ENCODE data around the gene ADGRB3. TPM values are rescaled to one million over a fixed set of nuclear protein-coding genes. Genes with fewer than 3 reads are reported as not detected.
"Not testable (repeated sequence)": the region's sequence is repeated elsewhere in the genome, so short reads cannot be mapped to it uniquely, and the experiment has no call there.

The ADGRB3 gene
- polyA plus RNA-seq, 3 donors, result 0.04 to 0.23 (median 0.05) TPM

DNA sequence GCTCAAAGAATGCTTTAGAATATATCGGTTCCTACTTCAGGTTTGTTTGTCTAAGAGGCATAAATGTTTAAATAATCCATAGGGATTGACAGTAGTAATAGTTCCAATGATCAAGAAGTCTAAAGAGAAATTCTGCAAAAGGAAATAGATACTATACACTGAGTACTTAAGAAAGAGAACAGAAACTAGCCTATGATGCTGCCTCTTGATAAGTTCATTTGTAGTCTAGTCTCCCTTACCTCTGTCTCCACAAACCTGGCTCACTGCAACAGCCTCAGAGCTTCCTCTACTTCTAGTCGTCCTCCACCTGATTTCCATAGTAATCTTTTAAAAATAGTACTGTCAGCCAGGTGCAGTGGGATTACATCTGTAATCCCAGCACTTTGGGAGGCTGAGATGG lies 650.0 kb downstream of the ADGRB3 start:
- Mint-ChIP-seq H3K4me1 (no peaks in the 10 kb centered on the region), H3K27me3 (ENCODE audit: low read depth in 3 of 3) (peaks cover 0 to 1% (median 0%) of the 10 kb centered on the region in 3 donors), H3K27ac (no peak overlapping the region), H3K4me3 (no peak overlapping the region), H3K36me3 (no peaks in the 10 kb centered on the region), H3K9me3 (peaks cover 0 to 3% (median 0%) of the 10 kb centered on the region in 7 donors)
- no peak for DNase-seq
- no peaks in the 10 kb centered on the region for H3K9me3 ChIP-seq (replicated peaks in 1 of 2; ENCODE audit: control insufficient read depth in 1 of 2, insufficient read depth in 1 of 2, low read length in 2 of 2)
- H3K4me1 ChIP-seq (ENCODE audit: control insufficient read depth in 1 of 2, insufficient read depth in 2 of 2, low read length in 2 of 2), result no peaks in the 10 kb centered on the region
- H3K4me2 ChIP-seq (replicated peaks; ENCODE audit: extremely low read depth, low read length, poor library complexity, severe bottlenecking), result no peak overlapping the region
- H3K36me3 ChIP-seq (replicated peaks in 1 of 2; ENCODE audit: control insufficient read depth in 1 of 2, insufficient read depth in 2 of 2, low read length in 2 of 2), result no peaks in the 10 kb centered on the region
- H3K9ac ChIP-seq (ENCODE audit: insufficient read depth, low read length, poor library complexity, severe bottlenecking), result no peak overlapping the region
- H2AFZ ChIP-seq (ENCODE audit: insufficient read depth, low read depth, low read length, poor library complexity, severe bottlenecking), result no peak overlapping the region
- H3K27me3 ChIP-seq (ENCODE audit: control insufficient read depth in 2 of 2, insufficient read depth in 2 of 2, low read length in 2 of 2), result no peaks in the 10 kb centered on the region
- no peaks in the 10 kb centered on the region for H3K79me2 ChIP-seq (ENCODE audit: insufficient read depth, low read length)
- H4K20me1 ChIP-seq (ENCODE audit: insufficient read depth, low read length), result no peaks in the 10 kb centered on the region
- H3K4me3 ChIP-seq (replicated peaks in 1 of 3; ENCODE audit: low read depth in 2 of 3, low read length in 3 of 3), result no peak overlapping the region
- TF ChIP-seq, protein P1, sequence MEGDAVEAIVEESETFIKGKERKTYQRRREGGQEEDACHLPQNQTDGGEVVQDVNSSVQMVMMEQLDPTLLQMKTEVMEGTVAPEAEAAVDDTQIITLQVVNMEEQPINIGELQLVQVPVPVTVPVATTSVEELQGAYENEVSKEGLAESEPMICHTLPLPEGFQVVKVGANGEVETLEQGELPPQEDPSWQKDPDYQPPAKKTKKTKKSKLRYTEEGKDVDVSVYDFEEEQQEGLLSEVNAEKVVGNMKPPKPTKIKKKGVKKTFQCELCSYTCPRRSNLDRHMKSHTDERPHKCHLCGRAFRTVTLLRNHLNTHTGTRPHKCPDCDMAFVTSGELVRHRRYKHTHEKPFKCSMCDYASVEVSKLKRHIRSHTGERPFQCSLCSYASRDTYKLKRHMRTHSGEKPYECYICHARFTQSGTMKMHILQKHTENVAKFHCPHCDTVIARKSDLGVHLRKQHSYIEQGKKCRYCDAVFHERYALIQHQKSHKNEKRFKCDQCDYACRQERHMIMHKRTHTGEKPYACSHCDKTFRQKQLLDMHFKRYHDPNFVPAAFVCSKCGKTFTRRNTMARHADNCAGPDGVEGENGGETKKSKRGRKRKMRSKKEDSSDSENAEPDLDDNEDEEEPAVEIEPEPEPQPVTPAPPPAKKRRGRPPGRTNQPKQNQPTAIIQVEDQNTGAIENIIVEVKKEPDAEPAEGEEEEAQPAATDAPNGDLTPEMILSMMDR (IDR thresholded peaks at IDR 0.05), result no peak
- intact Hi-C loops (cut with micrococcal nuclease), result no loop called here
- WGBS (ENCODE audit: insufficient coverage), result no CpG with 5 or more reads among the region's 2 CpGs
- no peak overlapping the region for H3K27ac ChIP-seq (ENCODE audit: low read depth in 1 of 2, low read length in 2 of 2)

DNA sequence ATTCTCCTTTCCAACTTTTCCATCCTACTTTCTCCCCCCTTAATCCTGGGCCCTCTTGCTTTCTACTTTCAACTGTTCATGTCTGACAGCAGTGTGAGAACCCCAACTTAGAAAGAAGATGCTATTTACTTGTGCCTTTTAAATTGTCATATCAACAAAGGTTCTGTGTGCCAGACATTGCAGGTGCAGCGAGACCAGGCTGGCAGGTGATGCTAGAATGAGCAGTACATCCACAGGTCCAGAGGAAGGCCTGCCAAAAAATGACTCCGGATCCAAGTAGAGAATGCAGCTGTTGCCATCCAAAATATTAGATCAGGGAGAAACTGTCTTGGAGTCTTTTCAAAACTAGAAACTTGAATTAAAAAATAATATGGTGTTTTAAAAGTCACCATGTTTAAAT lies 651.2 kb downstream of the ADGRB3 start:
- no peaks in the 10 kb centered on the region for H3K4me1 Mint-ChIP-seq
- H3K27ac Mint-ChIP-seq, result peak overlapping the region in 1 of 7 donors; percentile 57
- Histone ChIP-seq H2AFZ (ENCODE audit: insufficient read depth, low read depth, low read length, poor library complexity, severe bottlenecking) (no peak overlapping the region), H3K4me1 (ENCODE audit: control insufficient read depth in 1 of 2, insufficient read depth in 2 of 2, low read length in 2 of 2) (no peaks in the 10 kb centered on the region), H3K4me2 (replicated peaks; ENCODE audit: extremely low read depth, low read length, poor library complexity, severe bottlenecking) (no peak overlapping the region), H3K36me3 (replicated peaks in 1 of 2; ENCODE audit: control insufficient read depth in 1 of 2, insufficient read depth in 2 of 2, low read length in 2 of 2) (no peaks in the 10 kb centered on the region), H3K9ac (ENCODE audit: insufficient read depth, low read length, poor library complexity, severe bottlenecking) (no peak overlapping the region), H3K27me3 (ENCODE audit: control insufficient read depth in 2 of 2, insufficient read depth in 2 of 2, low read length in 2 of 2) (no peaks in the 10 kb centered on the region), H3K79me2 (ENCODE audit: insufficient read depth, low read length) (no peaks in the 10 kb centered on the region), H3K27ac (ENCODE audit: low read depth in 1 of 2, low read length in 2 of 2) (no peak overlapping the region), H4K20me1 (ENCODE audit: insufficient read depth, low read length) (no peaks in the 10 kb centered on the region), H3K4me3 (replicated peaks in 1 of 3; ENCODE audit: low read depth in 2 of 3, low read length in 3 of 3) (no peak overlapping the region), H3K9me3 (replicated peaks in 1 of 2; ENCODE audit: control insufficient read depth in 1 of 2, insufficient read depth in 1 of 2, low read length in 2 of 2) (no peaks in the 10 kb centered on the region)
- intact Hi-C loops (cut with micrococcal nuclease), result no loop called here
- 88% methylated on average over 1 of the region's 2 CpGs for WGBS (ENCODE audit: insufficient coverage)
- no peak for DNase-seq
- H3K4me3 Mint-ChIP-seq, result no peak overlapping the region
- no peaks in the 10 kb centered on the region for H3K36me3 Mint-ChIP-seq
- TF ChIP-seq, protein P1 (IDR thresholded peaks at IDR 0.05), result no peak
- H3K27me3 Mint-ChIP-seq (ENCODE audit: low read depth in 3 of 3), result peaks cover 0 to 1% (median 0%) of the 10 kb centered on the region in 3 donors
- H3K9me3 Mint-ChIP-seq, result peaks cover 0 to 3% (median 0%) of the 10 kb centered on the region in 7 donors

DNA sequence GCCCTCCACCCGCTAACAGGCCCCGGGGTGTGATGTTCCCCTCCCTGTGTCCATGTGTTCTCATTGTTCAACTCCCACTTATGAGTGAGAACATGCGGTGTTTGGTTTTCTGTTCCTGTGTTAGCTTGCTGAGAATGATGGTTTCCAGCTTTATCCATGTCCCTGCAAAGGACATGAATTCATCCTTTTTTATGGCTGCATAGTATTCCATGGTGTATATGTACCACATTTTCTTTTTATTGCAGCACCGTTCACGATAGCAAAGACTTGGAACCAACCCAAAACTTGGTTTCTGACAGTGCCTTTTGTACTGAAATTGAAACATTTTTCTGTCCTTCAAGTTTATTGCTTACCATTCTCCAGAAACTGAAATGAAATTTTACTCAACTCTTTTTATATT lies 653.1 kb downstream of the ADGRB3 start:
- H3K9me3 ChIP-seq (replicated peaks in 1 of 2; ENCODE audit: control insufficient read depth in 1 of 2, insufficient read depth in 1 of 2, low read length in 2 of 2); H3K27ac Mint-ChIP-seq; H3K4me1 Mint-ChIP-seq; H3K27me3 Mint-ChIP-seq (ENCODE audit: low read depth in 3 of 3); H3K36me3 ChIP-seq (replicated peaks in 1 of 2; ENCODE audit: control insufficient read depth in 1 of 2, insufficient read depth in 2 of 2, low read length in 2 of 2); DNase-seq; H3K4me1 ChIP-seq (ENCODE audit: control insufficient read depth in 1 of 2, insufficient read depth in 2 of 2, low read length in 2 of 2); H4K20me1 ChIP-seq (ENCODE audit: insufficient read depth, low read length); H3K27me3 ChIP-seq (ENCODE audit: control insufficient read depth in 2 of 2, insufficient read depth in 2 of 2, low read length in 2 of 2); H3K36me3 Mint-ChIP-seq; H3K9ac ChIP-seq (ENCODE audit: insufficient read depth, low read length, poor library complexity, severe bottlenecking); H3K4me3 ChIP-seq (replicated peaks in 1 of 3; ENCODE audit: low read depth in 2 of 3, low read length in 3 of 3); intact Hi-C loops (cut with micrococcal nuclease); H3K9me3 Mint-ChIP-seq; H3K79me2 ChIP-seq (ENCODE audit: insufficient read depth, low read length); H2AFZ ChIP-seq (ENCODE audit: insufficient read depth, low read depth, low read length, poor library complexity, severe bottlenecking); H3K4me2 ChIP-seq (replicated peaks; ENCODE audit: extremely low read depth, low read length, poor library complexity, severe bottlenecking); H3K4me3 Mint-ChIP-seq; H3K27ac ChIP-seq (ENCODE audit: low read depth in 1 of 2, low read length in 2 of 2): not testable (repeated sequence)
- WGBS (ENCODE audit: insufficient coverage), result 94% methylated on average over 2 of the region's 5 CpGs
